Fibroblast of skin of right quadriceps (primary cell): Measurements from ENCODE around the gene NT5C1A.

Experiments
- DNase-seq: peaks from one replicate; pipeline ENCODE4 v3.0.0-alpha.2; 2013

The NT5C1A gene

DNA sequence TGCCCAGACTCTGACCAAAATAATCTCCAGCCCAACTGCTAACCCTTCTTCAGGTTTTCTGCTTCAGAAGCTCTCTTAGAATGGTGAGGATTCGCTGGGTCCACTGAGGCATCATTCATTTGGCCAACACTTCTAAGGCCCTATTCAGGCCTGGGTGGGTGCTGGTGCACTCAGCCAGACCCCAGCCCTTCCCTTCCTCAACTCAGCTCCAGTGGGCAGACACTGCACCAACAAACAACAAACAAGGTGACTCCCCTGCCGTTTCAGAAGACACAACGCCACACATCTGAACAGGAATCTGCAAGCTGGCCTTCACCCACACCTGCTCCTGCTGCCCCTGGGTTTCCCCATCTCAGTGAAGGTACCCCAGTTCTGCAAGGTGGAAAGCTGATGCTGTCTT, 38.5 kb downstream of the NT5C1A start:
- DNase-seq: no peak

- peak; percentile 11 for DNase-seq
Measured at GRCh38 chr1:39632682-39633417, 39.1 kb downstream of the NT5C1A start.

DNA sequence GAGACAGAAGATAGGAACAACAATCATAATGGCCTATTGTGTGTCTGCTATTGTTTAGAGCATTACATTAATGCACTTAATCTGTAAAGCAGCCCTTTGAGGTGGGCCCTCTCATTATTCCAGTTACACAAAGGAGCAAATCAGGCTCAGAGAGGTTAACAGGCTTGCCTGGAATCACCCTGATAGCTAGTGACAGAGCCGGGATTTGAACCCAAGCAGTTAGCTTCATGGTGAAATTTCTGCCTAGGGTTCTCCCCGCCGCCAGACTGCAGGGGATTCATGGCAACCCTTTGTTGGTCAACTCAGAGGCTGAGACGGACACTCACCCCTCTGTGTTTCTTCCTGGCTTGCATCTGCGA, 39.6 kb downstream of the NT5C1A start:
- DNase-seq: no peak

GRCh38 chr1:39631361-39632322, 40.3 kb downstream of the NT5C1A start:
- no peak for DNase-seq

- no peak for DNase-seq
Measured at GRCh38 chr1:39628807-39629350, 43.0 kb downstream of the NT5C1A start.

DNA sequence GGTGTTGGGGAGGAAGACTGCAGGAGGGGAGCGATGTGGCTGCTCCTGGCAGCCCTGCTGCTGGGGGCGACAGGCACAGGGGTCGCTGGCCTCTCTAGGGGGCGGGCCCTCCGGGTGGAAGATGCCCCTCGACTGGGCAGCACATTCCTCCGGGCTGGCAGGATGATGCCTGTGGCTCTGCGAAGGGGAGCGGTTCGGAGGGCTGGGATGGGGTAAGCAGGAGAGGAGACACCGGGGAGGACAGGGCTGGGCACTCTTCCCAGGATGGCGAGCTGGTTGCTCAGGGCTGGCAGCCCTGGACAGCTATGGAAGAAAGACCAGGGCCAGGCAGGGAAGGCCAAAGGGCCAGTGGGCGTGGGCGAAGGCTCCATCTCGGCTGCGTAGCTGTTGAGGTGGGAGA, 45.3 kb downstream of the NT5C1A start:
- DNase-seq: no peak

DNA sequence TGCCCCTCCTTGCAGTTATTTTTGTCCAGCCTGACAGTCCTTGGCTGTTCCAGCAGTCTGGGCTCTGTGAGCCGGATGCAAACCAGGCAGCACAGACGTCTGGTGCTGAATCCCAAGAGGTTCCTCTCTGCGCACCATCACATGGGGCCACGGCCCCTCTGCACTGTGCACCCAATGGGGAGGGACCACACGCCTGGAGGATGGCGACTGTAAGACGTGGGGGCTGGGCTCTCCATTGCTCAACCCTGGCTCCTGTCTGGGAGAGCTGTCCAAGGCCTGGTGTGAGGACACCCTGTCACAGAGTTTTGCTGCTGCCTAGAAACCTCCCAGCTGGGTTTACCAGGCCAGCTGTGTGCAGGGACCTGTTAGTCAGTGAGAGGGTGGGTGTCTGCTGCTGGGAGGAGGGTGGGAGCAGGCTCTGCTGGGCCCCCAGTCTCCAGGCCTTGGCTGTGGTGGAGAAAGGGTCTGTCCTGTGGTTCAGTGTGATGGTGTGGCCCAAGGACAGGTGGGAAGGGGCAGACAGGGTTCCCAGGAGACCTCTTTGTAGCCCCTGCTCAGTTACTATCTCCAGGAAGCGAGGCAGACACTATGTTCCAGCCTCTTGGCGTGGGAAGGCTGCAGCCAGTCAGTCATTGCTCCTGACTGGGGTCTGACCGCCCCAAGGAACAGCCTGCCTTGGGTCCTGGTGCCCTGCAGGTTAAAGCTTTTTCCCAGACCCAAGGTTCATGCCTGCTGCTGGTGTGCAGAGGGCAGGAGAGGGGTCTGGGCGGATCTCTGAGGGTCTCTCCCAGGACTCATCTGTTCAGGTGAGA, 46.2 kb downstream of the NT5C1A start:
- DNase-seq: peak; percentile 28

- DNase-seq: no peak
Measured at GRCh38 chr1:39625009-39625408, 46.9 kb downstream of the NT5C1A start.

GRCh38 chr1:39623053-39623452, 48.9 kb downstream of the NT5C1A start:
- no peak for DNase-seq

- DNase-seq: no peak
Measured at GRCh38 chr1:39622427-39622826, 49.5 kb downstream of the NT5C1A start.

DNA sequence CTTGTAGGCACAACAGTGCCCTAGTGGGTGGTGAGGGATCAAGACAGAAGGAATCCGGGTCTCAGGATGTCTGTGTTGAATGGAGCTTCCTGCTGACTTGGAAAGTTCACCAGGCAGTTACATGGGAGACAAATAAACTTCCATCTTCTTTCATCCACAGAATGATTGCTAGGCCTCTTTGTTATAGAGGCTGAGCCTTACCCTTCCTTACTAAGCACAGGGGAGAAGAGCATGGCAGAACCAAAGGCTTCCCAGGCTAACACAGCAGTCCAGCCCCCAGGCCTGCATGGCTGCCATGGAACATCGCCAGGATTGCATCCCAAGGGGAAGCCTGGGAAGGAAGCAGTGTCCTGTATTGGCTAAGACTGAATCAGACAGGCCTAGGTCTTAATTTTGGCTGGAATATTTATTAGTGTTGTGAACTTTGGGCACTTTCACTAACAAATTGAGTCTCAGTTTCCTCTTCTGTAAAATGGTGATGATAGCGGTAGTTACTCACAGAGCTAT, 51.2 kb downstream of the NT5C1A start:
- no peak for DNase-seq

- DNase-seq: no peak
Measured at GRCh38 chr1:39617488-39618049, 54.3 kb downstream of the NT5C1A start.

GRCh38 chr1:39615086-39615673, 56.7 kb downstream of the NT5C1A start:
- no peak for DNase-seq

DNA sequence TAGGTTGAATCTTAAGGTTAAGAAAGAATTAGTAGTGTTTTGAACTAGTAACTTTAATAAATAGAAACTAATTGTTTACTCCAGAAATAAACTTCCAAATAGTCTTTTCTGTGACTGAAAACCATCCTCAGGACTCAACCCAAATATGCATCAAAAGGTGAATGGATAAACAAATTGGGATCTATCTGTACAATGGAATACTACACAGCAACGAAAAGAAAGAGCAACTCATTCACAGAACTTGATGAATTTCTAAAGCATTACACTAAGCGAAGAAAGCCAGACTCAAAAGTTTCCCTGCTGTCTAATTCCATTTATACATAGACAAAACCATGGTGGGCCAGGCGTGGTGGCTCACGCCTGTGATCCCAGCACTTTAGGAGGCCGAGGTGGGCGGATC, 57.4 kb downstream of the NT5C1A start:
- DNase-seq: no peak

- no peak for DNase-seq
Measured at GRCh38 chr1:39613250-39613649, 58.7 kb downstream of the NT5C1A start.

DNA sequence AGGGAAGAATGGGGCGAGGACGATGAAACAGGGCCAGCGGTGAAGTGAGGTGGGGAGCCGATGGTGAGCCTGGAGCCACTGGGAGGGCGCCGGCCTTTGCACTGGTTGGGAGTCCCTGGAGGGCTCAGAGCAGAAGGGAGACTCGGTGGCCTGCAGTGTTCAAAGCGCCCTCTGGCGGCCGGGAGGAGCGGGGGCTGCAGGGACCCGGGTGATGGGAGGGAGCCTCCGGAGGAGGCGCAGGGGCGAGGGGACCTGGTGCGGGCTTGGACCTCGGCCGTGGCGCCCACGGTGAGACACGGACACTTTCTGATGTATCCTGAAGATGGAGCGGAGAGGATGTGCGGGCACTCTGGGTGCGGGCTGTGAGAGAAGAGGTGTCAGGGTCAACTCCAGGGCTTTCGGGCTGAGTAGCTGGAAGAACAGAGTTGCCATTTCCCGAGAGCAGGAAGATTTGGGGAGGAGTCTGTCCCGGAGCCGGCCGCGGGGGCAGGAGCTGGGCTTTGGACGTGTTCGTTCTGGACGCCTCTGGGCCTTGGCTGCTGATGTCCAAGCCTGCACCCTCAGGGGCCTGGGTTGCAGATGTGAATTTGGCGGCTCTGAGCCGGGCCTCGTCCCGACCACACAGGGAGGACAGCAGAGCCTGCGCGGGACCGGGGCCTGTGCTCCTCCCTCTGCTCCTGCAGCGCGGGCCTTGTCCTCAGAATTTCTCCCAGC, 62.1 kb downstream of the NT5C1A start:
- DNase-seq: peak; percentile 38
